K562 (cell line): ENCODE data around the gene SLC25A17. TPM values are rescaled to one million over a fixed set of nuclear protein-coding genes. Genes with fewer than 3 reads are reported as not detected.
A peak's percentile ranks its signal among the peaks of the same experiment; 100 is the strongest.

Experiments
- ATAC-seq: fragments of 200-7000 bp; cut with Tn5 transposase; 3 replicates; pipeline ENCODE4 v1.9.1; 2020; ENCODE audit warnings: moderate library complexity
- BruUV-seq: library from RNA; stranded (reverse); fragments of 400-500 nt; replicated peaks from 2 replicates; lab custom pipeline; 2021; lab: Mats Ljungman, UMichigan
- CTCF ChIA-PET: fragments of 300-600 bp; formaldehyde crosslinking; extraction: SDS; loops from one replicate; lab custom pipeline; 2021; ENCODE audit warnings: low intra/inter-chr PET ratio; lab: Yijun Ruan, JAX
- POLR2A ChIA-PET: fragments of 300-600, 350-650 bp; sonication (Branson Sonifier 250); formaldehyde crosslinking; extraction: SDS; loops from one replicate; lab custom pipeline; 2021; ENCODE audit warnings: antibody characterized with exemption, inconsistent platforms; lab: Yijun Ruan, JAX
- DNase-seq, 4 experiments: peaks; one replicate each; pipeline versions ENCODE4 v3.0.0 to v3.0.0-alpha.2; 2011 to 2018; ENCODE audit warnings: low spot score in 3 of 4, mixed read lengths in 3 of 4; ENCODE audit errors: extremely low read depth in 1 of 4
- FAIRE-seq: peaks from 2 replicates; lab custom pipeline; 2011; peaks lifted over from hg19 to GRCh38; lab: Jason Lieb, UNC
- H2AFZ ChIP-seq: 2 replicates; pipeline ENCODE4 v1.6.0; 2011; ENCODE audit warnings: low read depth, low read length, control low read depth, inconsistent platforms
- H3K27ac ChIP-seq: fragments of 200-600 bp; 3 replicates; pipeline ENCODE4 v1.8.0; 2011; ENCODE audit warnings: low read depth, mild to moderate bottlenecking, control low read depth, inconsistent platforms, low read length, moderate library complexity, mixed read lengths; ENCODE audit errors: extremely low read depth
- H3K27me3 ChIP-seq, 2 experiments: fragments of 300-600 bp in 1 of 2; 2 replicates in 1 of 2; 3 replicates in 1 of 2; pipeline versions ENCODE4 v1.6.0 to v1.8.0; 2011; ENCODE audit warnings: inconsistent platforms in 2 of 2, low read length in 2 of 2, mild to moderate bottlenecking in 1 of 2, mixed read lengths in 1 of 2, moderate library complexity in 1 of 2; ENCODE audit not compliant: control insufficient read depth in 2 of 2, insufficient read depth in 2 of 2
- H3K36me3 ChIP-seq: fragments of 300-600 bp; 3 replicates; pipeline ENCODE4 v1.8.0; 2011; ENCODE audit warnings: mild to moderate bottlenecking, low read length, inconsistent platforms; ENCODE audit not compliant: control insufficient read depth, insufficient read depth
- H3K4me1 ChIP-seq, 2 experiments: fragments of 200-600 bp in 1 of 2; replicated peaks in 1 of 2; 2 replicates in 1 of 2; 3 replicates in 1 of 2; pipeline versions ENCODE4 v1.5.1 to v1.8.0; 2011; ENCODE audit warnings: inconsistent platforms in 2 of 2, low read length in 2 of 2, mild to moderate bottlenecking in 1 of 2, mixed read lengths in 1 of 2, moderate library complexity in 1 of 2; ENCODE audit not compliant: control insufficient read depth in 2 of 2, insufficient read depth in 2 of 2
- H3K4me2 ChIP-seq: 2 replicates; pipeline ENCODE4 v1.6.1; 2011; ENCODE audit warnings: low read length, control low read depth, inconsistent platforms, mixed read lengths; ENCODE audit not compliant: insufficient read depth
- H3K4me3 ChIP-seq: fragments of 200-600 bp; sonication (generic), shearing (Covaris generic); 2 replicates; pipeline ENCODE4 v1.5.1; 2016; ENCODE audit warnings: control low read depth, inconsistent platforms
- H3K79me2 ChIP-seq: fragments of 200-600 bp; 3 replicates; pipeline ENCODE4 v1.8.0; 2011; ENCODE audit warnings: low read length, inconsistent platforms; ENCODE audit not compliant: control insufficient read depth, insufficient read depth
- H3K9ac ChIP-seq, 2 experiments: 2 replicates each; pipeline versions ENCODE4 v1.6.0 to v1.6.1; 2011; ENCODE audit warnings: low read depth in 2 of 2, low read length in 2 of 2, control low read depth in 1 of 2, inconsistent platforms in 1 of 2, mild to moderate bottlenecking in 1 of 2, mixed read lengths in 1 of 2; ENCODE audit not compliant: insufficient read depth in 1 of 2
- H3K9me1 ChIP-seq: one replicate; pipeline ENCODE4 v1.6.0; 2011; ENCODE audit warnings: inconsistent platforms, mild to moderate bottlenecking, low read length, moderate library complexity; ENCODE audit not compliant: control insufficient read depth, insufficient read depth
- H3K9me3 ChIP-seq: replicated peaks from 2 replicates; pipeline ENCODE4 v1.5.1; 2011; ENCODE audit warnings: low read depth, low read length, inconsistent platforms; ENCODE audit not compliant: control insufficient read depth, insufficient read depth
- H4K20me1 ChIP-seq: replicated peaks from 2 replicates; pipeline ENCODE4 v1.6.1; 2011; ENCODE audit warnings: low read length, inconsistent platforms, mixed read lengths; ENCODE audit not compliant: control insufficient read depth, insufficient read depth
- ARID2 ChIP-seq: fragments of 450-650 bp; IDR thresholded peaks from 2 replicates; pipeline ENCODE4 v1.6.1; 2017; ENCODE audit warnings: antibody characterized with exemption, mild to moderate bottlenecking
- DIDO1 ChIP-seq: fragments of 450-650 bp; IDR thresholded peaks from 2 replicates; pipeline ENCODE4 v1.6.1; 2016; ENCODE audit warnings: low read depth, missing biosample characterization, missing genetic modification characterization
- ELF1 ChIP-seq: fragments of 200-800 bp; sonication (Bioruptor generic); IDR thresholded peaks from 2 replicates; pipeline ENCODE4 v1.6.1; 2016; ENCODE audit warnings: missing genetic modification characterization, missing compliant biosample characterization
- NONO ChIP-seq, 2 experiments: fragments of 200-400 bp in 1 of 2; fragments of 450-650 bp in 1 of 2; formaldehyde crosslinking in 1 of 2; IDR thresholded peaks; 2 replicates each; pipeline ENCODE4 v1.6.1; 2017; ENCODE audit warnings: low read depth in 2 of 2, mild to moderate bottlenecking in 2 of 2, moderate library complexity in 2 of 2, low read length in 1 of 2
- NR2C1 ChIP-seq, 2 experiments: fragments of 450-650 bp; IDR thresholded peaks; 2 replicates each; pipeline ENCODE4 v1.6.1; 2017; ENCODE audit warnings: mild to moderate bottlenecking in 2 of 2, antibody characterized with exemption in 1 of 2, inconsistent platforms in 1 of 2, missing compliant biosample characterization in 1 of 2, missing genetic modification characterization in 1 of 2
- SLC30A9 ChIP-seq: fragments of 250-450 bp; sonication (Bioruptor Pico); IDR thresholded peaks from 2 replicates; pipeline ENCODE4 v1.8.0; 2022; ENCODE audit warnings: mild to moderate bottlenecking, moderate library complexity
- SMAD3 ChIP-seq: fragments of 450-650 bp; formaldehyde crosslinking; conservative IDR thresholded peaks from 2 replicates; pipeline ENCODE4 v1.4.0; 2020; ENCODE audit warnings: mild to moderate bottlenecking
- ZNF12 ChIP-seq: sonication (generic); formaldehyde crosslinking; IDR thresholded peaks from 2 replicates; pipeline ENCODE4 v1.4.0; 2020; ENCODE audit warnings: mild to moderate bottlenecking, missing genetic modification reagents
- WGBS: fragments of 100-300 bp; shearing (Covaris generic); methylation state at CpG from one replicate; pipeline ENCODE4 v1.1.6; 2016; ENCODE audit warnings: low coverage, mixed read lengths; ENCODE audit not compliant: insufficient coverage; ENCODE audit errors: missing lambda C conversion rate; 5-methylcytosine and 5-hydroxymethylcytosine counted together
- in situ Hi-C: fragments of 300-500 bp; cut with MboI; formaldehyde crosslinking; loops from 4 replicates; pipeline ENCODE4 v1.15.0; 2018; ENCODE audit warnings: inconsistent platforms, mixed read lengths
- intact Hi-C: fragments of 100-400 bp; cut with micrococcal nuclease; formaldehyde crosslinking; loops from 2 replicates; pipeline ENCODE4 v1.14.2; 2022
- polyA plus RNA-seq, 8 experiments: library from polyadenylated mRNA; depleted of rRNA in 4 of 8; stranded (reverse) in 5 of 8; unstranded in 3 of 8; fragments of >200 nt; fragmentation: Nextera tagmentation in 2 of 8; fragmentation: Illumina TruSeq in 1 of 8; extraction: Ambion mirVana in 2 of 8; extraction: Trizol in 1 of 8; gene quantifications; 2 replicates each; pipeline versions ENCODE4 v1.2.1 to v1.2.3, GENCODE V29; 2011 to 2014; ENCODE audit warnings: inconsistent platforms in 1 of 8, missing spikeins in 1 of 8
- total RNA-seq, 7 experiments: library from RNA; depleted of rRNA in 6 of 7; stranded (reverse); fragments of >200 nt in 6 of 7; fragmentation: Illumina TruSeq in 2 of 7; extraction: Trizol in 2 of 7; gene quantifications; 2 replicates each; pipeline versions ENCODE4 v1.2.1 to v1.2.3, GENCODE V29; 2011 to 2021; ENCODE audit warnings: low replicate concordance in 1 of 7
- TF ChIP-seq, protein P1 (sequence below): fragments of 250-450 bp; sonication (Bioruptor Pico); IDR thresholded peaks from 2 replicates; pipeline ENCODE4 v1.4.0; 2020

SLC25A17 gene
- total and polyA plus RNA-seq, 9 of the 15 experiments (the other 6 are each of a cell fraction or from before 2014, with no cell fraction given), result 32.6 to 136 (median 56.2) TPM

DNA sequence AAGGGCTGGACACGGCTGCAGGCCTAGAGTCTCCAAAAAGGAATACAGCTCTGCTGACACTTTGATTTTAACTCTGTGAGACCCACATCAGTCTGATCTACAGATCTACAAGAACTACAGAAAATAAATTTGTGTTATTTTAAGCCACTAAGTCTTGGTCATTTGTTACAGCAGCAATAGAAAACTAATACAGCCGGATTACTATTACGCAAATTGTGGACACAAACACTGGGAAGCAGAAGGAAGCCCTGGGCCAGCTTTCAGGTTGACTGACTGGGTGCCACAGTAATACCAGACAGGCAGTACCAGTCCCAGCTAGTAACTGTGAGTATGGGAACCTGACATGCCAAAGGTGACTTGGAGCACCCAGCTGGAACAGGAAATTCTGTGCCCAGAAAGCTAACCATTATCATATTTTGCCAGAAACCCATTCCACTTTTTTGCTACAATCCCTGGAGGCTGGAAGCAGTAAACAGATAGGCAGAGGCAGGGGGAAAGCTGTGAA, 13.4 kb downstream of the SLC25A17 start:
- FAIRE-seq (peak; percentile 11), DNase-seq (no peak), ATAC-seq (no peak)
- TF ChIP-seq DIDO1 (tag), result no peak
- TF ChIP-seq NONO (IDR thresholded peaks at IDR 0.05; ENCODE audit: low read depth in 2 of 2, low read length in 1 of 2), result no peak
- peak; percentile 79 for TF ChIP-seq ZNF12
- no peak for TF ChIP-seq SLC30A9 (CRISPR knock-in tag)
- in situ Hi-C loops (no loop called here), intact Hi-C loops (no loop called here)
- Histone ChIP-seq H3K4me2 (no peak overlapping the region), H3K4me1 (peaks cover 0 to 2% of the 10 kb centered on the region in 2 experiments; a peak in 2 of 5 replicates), H2AFZ (no peak overlapping the region), H3K79me2 (peaks cover 84% of the 10 kb centered on the region), H3K27ac (no peak overlapping the region), H4K20me1 (0 out of 2 replicates have a peak, but pooled peaks cover 4% of the 10 kb centered on the region), H3K27me3 (no peaks in the 10 kb centered on the region), H3K9me1 (no peaks in the 10 kb centered on the region), H3K9ac (no peak overlapping the region), H3K36me3 (peaks cover 60% of the 10 kb centered on the region; the same call in 2 of the 3 replicates), H3K9me3 (no peaks in the 10 kb centered on the region), H3K4me3 (no peak overlapping the region)
- 94% methylated on average over 3 of the region's 3 CpGs for WGBS
- no TSS peak for BruUV-seq
- ChIA-PET POLR2A (interaction anchor here (0.6 to 1.3 kb wide), 2 partner anchors 11 to 131 kb away, joined by 3 to 4 read pairs; no protein-coding TSS in a partner anchor), CTCF (no interaction called here)

DNA sequence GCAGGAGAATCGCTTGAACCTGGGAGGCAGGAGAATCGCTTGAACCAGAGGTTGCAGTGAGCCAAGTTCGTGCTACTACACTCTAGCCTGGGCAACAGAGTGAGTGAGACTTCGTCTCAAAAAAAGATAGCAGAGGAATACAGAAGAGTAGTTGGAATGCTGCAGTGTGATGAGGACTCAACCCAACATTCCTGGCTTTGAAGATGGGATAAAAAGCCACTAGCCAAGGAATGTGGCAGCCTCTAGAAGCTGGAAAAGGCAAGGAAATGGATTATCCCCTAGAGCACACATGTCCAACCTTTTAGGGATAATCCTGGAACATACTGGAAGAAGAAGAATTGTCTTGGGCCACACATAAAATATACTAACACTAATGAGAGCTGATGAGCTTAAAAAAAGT, 13.9 kb downstream of the SLC25A17 start:
- no TSS peak for BruUV-seq
- FAIRE-seq, result no peak
- ATAC-seq, result no peak
- DNase-seq, result no peak
- TF ChIP-seq SMAD3 (CRISPR knock-in tag), result no peak
- TF ChIP-seq ELF1 (tag), result no peak
- no peak for TF ChIP-seq NR2C1 (IDR thresholded peaks at IDR 0.05)
- no peak for TF ChIP-seq NR2C1 (tag; IDR thresholded peaks at IDR 0.05)
- TF ChIP-seq, protein P1, sequence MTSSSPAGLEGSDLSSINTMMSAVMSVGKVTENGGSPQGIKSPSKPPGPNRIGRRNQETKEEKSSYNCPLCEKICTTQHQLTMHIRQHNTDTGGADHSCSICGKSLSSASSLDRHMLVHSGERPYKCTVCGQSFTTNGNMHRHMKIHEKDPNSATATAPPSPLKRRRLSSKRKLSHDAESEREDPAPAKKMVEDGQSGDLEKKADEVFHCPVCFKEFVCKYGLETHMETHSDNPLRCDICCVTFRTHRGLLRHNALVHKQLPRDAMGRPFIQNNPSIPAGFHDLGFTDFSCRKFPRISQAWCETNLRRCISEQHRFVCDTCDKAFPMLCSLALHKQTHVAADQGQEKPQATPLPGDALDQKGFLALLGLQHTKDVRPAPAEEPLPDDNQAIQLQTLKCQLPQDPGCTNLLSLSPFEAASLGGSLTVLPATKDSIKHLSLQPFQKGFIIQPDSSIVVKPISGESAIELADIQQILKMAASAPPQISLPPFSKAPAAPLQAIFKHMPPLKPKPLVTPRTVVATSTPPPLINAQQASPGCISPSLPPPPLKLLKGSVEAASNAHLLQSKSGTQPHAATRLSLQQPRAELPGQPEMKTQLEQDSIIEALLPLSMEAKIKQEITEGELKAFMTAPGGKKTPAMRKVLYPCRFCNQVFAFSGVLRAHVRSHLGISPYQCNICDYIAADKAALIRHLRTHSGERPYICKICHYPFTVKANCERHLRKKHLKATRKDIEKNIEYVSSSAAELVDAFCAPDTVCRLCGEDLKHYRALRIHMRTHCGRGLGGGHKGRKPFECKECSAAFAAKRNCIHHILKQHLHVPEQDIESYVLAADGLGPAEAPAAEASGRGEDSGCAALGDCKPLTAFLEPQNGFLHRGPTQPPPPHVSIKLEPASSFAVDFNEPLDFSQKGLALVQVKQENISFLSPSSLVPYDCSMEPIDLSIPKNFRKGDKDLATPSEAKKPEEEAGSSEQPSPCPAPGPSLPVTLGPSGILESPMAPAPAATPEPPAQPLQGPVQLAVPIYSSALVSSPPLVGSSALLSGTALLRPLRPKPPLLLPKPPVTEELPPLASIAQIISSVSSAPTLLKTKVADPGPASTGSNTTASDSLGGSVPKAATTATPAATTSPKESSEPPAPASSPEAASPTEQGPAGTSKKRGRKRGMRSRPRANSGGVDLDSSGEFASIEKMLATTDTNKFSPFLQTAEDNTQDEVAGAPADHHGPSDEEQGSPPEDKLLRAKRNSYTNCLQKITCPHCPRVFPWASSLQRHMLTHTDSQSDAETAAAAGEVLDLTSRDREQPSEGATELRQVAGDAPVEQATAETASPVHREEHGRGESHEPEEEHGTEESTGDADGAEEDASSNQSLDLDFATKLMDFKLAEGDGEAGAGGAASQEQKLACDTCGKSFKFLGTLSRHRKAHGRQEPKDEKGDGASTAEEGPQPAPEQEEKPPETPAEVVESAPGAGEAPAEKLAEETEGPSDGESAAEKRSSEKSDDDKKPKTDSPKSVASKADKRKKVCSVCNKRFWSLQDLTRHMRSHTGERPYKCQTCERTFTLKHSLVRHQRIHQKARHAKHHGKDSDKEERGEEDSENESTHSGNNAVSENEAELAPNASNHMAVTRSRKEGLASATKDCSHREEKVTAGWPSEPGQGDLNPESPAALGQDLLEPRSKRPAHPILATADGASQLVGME (CRISPR knock-in tag), result no peak
- no peak for TF ChIP-seq ARID2
- H3K27ac ChIP-seq, result no peak overlapping the region
- H3K9ac ChIP-seq, result no peak overlapping the region
- ChIA-PET CTCF (no interaction called here), POLR2A (interaction anchor here (1.3 kb wide), 1 partner anchor 12 kb away, joined by 4 read pairs; no protein-coding TSS in a partner anchor)
- H4K20me1 ChIP-seq, result 0 out of 2 replicates have a peak, but pooled peaks cover 4% of the 10 kb centered on the region
- H3K4me1 ChIP-seq, result peaks cover 0 to 2% of the 10 kb centered on the region in 2 experiments; a peak in 2 of 5 replicates
- H3K4me2 ChIP-seq, result no peak overlapping the region
- no peak overlapping the region for H3K4me3 ChIP-seq
- no peaks in the 10 kb centered on the region for H3K27me3 ChIP-seq
- no peaks in the 10 kb centered on the region for H3K9me3 ChIP-seq
- no peak overlapping the region for H2AFZ ChIP-seq
- in situ Hi-C loops (no loop called here), intact Hi-C loops (no loop called here)
- H3K36me3 ChIP-seq, result peaks cover 60% of the 10 kb centered on the region; the same call in 2 of the 3 replicates
- H3K79me2 ChIP-seq, result peaks cover 85% of the 10 kb centered on the region
- 83% methylated on average over 4 of the region's 4 CpGs for WGBS
- no peaks in the 10 kb centered on the region for H3K9me1 ChIP-seq
